HT-29 (cell line): ENCODE results near the gene PRR19. TPM values are rescaled to one million over a fixed set of nuclear protein-coding genes. Genes with fewer than 3 reads are reported as not detected.

ENCODE experiments used
- DNase-seq: peaks from one replicate; pipeline ENCODE4 v3.0.0-alpha.2; 2015; ENCODE audit warnings: low spot score
- total RNA-seq: library from RNA; depleted of rRNA; stranded (reverse); fragments of >200 nt; shearing (Covaris generic); gene quantifications from 2 replicates; pipeline ENCODE4 v1.2.3, GENCODE V29; 2014

Gene PRR19
- total RNA-seq, 1 experiment from 2014 or later = 4.7 TPM

DNA sequence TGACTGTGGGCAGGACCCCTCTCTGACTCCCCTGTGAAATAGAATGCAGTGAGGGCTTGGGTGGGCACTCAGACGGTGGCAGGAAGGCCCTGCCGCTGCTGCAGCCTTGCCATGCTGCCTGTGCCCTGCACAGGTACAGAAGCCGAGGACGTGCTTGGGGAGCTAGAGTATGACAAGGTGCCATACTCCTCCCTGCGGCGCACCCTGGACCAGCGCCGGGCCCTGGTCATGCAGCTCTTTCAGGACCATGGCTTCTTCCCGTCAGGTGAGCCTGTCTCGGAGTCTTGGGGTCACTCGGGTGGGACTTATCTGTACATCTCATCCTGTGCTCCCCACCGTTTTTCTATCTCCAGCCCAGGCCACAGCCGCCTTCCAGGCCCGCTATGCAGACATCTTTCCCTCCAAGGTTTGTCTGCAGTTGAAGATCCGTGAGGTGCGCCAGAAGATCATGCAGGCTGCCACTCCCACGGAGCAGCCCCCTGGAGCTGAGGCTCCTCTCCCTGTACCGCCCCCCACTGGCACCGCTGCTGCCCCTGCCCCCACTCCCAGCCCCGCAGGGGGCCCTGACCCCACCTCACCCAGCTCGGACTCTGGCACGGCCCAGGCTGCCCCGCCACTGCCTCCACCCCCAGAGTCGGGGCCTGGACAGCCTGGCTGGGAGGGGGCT, 7.3 kb upstream of the PRR19 start:
- DNase-seq = no peak

DNA sequence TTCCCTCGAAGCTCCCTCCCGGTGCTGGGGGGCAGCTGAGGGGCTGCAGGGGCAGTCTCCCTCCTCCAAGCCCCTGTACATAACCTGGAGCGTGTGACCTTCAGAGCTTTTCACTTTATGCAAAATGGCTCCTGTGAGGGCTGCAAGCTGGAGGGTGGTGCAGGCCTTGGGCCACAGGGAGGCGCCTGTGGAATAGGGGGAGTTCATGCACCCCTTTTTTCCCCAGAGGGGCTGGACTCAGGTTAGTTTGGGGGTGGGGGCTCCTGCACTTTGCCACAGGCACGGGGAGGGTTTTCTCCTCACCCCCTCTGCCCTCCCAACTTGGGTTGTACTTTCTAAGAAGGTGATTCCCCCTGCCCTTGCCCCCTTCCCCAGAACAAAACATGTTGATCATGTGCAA, 6.6 kb upstream of the PRR19 start:
- no peak for DNase-seq

DNA sequence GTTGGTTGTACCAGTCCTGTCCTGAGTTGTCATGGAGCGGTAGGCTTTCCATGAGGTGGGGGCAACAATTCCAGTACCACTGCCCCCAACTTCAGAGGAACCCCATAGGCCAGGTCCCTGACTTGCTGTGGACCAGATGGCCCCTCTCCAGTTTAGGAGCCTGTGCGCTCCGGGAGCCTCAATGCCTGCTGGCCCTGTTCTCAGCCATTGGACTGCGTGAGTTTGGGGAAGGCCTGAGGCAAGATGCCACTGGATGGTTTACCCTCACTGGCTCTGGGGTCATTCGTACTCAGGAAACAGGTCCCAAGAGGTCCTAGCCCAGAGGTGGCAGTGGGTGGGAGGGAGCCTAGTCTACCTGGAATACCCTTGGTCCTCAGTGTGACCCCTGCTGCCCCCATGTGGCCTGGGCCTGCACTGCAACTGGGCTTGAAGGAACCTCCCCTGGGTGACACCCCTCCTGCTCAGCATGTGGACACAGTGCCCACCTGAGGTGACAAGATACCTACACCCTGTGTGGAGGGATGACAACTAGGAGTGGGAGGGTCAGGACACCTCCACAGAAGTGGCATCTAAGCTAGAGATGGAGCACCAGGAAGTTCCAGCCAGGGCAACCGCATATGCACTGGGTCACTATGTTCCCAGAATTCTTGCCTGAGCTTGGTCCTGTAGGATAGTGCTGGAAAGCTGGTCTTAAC, 6.0 kb upstream of the PRR19 start:
- DNase-seq = peak; percentile 96

DNA sequence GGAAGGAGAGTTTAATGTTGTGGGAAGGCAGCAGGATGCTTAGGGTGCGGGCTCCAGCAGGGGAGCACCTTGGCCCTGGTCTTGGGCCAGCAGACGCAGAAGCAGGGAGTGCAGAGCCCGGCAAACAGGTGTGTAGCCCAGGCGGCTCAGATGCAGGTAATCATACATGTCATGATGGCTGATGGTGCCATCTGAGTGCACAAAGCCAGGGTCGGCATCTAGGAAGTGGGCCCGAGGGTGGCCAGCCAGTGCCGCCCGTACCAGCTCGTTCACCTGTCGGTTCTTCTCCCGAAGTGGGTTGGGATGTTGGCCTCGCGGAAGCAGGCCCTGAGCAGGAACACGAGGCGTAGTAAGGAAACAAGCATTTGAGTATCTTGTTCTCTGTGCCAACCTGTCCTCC, 4.9 kb upstream of the PRR19 start:
- DNase-seq = no peak

DNA sequence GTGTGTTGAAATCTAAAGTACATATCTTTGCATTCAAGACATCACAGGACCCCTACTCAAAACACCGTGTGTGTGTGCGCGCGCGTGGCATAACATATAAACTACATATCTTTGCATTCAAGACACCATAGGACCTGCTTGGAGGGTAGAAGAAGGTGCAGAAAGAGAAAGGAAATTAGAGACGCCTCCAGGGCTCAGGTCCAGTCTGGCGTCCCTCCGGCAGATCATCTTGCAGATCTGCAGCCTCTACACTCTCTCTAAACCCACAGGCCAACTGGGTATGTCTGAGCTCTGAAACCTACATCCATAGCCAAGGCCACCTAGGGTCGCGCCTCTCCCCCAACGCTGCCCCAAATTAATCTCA, 1.2 kb downstream of the PRR19 start:
- DNase-seq = no peak

DNA sequence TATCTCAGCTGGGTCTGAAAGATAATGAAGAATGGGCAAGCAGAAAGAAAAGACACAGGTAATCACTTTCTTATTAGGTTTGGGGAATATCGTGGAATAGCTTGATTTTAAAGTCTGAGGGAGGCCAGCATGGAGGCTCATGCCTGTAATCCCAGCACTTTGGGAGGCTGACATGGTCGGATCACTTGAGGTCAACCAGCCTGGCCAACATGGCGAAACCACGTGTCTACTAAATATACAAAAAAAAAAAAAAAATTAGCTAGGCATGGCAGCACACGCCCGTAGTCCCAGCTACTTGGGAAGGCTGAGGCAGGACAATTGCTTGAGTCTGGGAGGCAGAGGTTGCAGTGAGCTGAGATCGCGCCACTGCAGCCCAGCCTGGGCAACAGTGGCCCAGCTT, 1.9 kb downstream of the PRR19 start:
- no peak for DNase-seq

DNA sequence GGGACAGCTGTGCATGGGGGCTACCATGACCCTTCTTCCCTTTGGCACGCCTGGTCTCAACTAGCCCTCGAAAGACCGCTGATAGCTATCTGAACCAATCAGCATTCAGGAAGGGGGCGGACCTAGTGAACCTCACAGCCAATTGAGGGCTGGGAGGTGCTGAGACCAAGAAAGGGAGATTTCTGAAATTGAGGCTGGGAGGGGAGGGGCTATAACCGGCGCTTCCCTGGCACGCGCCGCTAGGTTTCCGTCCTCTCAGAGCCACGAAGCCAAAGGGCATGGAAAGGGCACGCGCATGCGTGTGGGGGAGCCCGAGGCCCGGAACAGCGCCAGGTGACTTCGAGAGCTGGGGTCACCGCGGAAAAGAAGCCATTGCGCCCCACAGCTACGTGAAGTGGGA, 4.7 kb downstream of the PRR19 start:
- no peak for DNase-seq

DNA sequence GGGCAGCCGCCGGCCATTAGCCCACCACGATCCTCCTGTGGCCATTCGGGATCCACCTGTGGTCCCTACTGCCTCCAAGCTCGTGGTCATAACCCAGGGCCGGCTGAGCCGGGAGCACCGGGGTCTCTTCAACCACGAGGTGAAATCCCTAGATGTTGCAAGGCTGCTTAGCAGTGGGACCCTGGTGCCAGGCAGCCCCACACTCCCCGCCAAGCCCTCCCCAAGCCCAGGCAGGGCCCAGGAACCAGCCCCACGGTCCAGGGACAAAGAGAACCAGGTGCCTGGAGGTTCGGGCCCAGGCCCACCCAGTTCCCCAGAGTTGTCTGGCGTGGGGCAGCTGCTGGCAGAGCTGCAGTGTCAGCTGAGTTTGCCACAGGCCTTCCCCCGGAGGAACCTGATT, 7.8 kb downstream of the PRR19 start:
- no peak for DNase-seq

DNA sequence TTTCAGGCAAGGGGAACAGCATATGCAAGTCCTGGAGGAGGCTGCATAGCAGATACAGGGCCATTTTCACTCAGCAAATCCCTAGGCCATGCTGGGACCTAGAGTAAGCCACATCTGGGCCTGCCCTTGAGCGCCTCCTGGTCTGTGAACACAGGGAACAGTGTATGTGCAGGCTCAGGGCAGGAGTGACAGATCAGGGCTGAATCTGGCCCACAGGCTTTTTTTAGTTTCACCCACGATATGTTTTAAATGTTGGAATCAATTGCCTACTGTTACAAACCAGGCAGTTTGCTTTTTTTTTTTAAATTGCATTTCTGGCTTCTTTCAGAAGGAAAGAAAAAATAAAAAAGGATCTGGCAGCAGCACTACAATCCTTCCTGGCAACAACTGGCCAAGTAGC, 9.7 kb downstream of the PRR19 start:
- DNase-seq = peak; percentile 53

DNA sequence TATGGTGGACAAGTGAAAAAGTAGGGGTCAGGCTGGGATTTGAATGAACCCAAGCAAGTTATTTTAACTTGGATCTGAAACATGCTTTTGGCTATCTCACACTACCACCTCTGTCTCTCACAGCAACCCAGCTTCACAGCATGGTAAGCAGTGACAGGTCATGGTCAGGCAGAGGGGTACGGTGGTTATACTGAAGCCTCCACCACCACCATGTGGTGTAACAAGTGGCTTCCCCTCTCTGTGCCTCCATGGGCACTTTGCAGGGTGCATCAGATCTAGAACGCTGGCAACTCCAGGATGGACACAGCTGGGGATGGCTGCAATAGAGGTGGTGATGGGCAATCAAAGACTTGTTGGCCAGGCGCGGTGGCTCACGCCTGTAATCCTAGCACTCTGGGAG, 10.4 kb downstream of the PRR19 start:
- no peak for DNase-seq

DNA sequence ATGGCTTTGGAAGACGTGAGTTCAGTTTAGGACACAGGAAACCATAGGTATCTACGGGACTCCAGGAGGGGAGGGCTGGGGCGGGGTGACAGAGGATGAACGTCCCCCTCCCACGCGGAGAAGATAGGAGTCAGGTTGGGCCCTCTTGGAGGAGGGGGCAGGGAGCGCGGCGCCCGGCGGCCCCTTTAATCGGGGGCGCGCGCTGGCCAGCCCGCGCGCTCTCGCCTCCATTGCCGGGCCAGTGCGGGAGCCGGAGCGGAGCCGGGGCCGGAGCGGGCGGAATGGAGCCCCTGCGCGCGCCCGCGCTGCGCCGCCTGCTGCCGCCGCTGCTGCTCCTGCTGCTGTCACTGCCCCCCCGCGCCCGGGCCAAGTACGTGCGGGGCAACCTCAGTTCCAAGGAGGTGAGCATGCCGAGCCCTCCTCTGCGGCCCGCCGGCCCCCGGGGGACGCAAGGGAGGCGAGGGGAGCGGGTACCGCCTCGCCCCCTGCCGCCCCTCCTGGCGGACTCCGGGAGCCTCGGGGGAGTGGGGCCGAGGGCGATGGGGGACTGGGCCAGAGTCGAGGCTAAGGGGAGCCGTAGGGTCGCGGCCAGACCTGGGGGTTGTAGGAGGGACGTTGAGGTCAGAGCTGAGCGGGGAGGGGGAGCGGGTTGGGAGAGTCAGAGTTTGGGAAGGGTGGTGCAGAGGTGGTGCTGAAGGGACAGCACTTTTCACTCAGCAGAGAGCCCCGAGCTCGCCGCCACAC, 11.3 kb downstream of the PRR19 start, which contains the start of gene TMEM145:
TSS of gene TMEM145 (plus strand) at position 214 of the 744 bp plus-strand sequence. CDS start at position 282, 68 bp downstream.
- peak; percentile 75 for DNase-seq

DNA sequence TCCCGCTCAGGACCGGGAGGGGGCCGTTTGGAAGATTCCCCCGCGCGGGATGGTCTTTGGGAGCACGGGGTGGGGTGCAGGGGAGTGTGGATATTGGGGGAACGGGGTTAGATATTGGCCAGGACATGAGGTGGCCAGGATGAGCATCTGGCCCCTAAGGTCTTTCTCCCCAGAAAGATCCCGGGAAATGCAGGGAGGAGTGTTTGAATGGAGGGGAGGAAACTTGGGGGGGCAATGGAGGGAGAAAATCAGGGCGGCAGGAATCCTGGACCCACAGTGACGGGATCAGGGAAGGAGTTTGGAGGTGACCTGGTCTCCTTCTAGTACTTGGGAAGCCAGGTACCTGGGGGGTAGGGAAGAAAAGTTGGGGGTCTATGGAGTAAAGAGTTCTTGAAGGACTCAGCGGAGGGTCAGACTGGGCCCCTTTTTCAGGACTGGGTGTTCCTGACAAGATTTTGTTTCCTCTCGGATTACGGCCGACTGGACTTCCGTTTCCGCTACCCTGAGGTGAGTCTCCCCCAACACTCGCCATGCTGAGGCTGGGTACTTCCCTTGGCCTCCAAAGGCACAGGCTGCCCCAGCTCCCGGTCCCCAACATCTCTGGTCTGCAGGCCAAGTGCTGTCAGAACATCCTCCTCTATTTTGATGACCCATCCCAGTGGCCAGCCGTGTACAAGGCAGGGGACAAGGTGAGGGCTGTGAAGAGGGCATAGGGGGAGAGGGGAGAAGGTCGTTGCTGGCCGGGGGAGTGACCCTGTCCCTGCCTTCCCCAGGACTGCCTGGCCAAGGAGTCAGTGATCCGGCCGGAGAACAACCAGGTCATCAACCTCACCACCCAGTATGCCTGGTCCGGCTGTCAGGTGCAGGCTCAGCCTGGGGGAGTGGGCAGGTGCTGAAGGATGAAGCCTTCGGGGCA, 12.2 kb downstream of the PRR19 start:
- no peak for DNase-seq

DNA sequence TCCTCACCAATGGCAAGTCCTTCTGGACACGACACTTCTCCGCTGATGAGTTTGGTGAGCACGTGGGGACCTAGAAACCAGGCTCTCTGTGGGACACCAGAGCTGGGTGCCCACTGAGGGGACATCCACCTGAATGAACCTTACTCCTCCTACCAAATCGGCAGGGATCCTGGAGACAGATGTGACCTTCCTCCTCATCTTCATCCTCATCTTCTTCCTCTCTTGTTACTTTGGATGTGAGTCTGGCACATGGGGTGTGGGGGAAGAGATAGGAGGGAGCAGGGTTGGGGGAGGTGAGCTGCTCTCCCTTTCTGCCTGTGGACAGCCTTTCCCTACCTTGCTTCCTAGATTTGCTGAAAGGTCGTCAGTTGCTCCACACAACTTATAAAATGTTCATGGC, 13.1 kb downstream of the PRR19 start:
- DNase-seq = no peak

DNA sequence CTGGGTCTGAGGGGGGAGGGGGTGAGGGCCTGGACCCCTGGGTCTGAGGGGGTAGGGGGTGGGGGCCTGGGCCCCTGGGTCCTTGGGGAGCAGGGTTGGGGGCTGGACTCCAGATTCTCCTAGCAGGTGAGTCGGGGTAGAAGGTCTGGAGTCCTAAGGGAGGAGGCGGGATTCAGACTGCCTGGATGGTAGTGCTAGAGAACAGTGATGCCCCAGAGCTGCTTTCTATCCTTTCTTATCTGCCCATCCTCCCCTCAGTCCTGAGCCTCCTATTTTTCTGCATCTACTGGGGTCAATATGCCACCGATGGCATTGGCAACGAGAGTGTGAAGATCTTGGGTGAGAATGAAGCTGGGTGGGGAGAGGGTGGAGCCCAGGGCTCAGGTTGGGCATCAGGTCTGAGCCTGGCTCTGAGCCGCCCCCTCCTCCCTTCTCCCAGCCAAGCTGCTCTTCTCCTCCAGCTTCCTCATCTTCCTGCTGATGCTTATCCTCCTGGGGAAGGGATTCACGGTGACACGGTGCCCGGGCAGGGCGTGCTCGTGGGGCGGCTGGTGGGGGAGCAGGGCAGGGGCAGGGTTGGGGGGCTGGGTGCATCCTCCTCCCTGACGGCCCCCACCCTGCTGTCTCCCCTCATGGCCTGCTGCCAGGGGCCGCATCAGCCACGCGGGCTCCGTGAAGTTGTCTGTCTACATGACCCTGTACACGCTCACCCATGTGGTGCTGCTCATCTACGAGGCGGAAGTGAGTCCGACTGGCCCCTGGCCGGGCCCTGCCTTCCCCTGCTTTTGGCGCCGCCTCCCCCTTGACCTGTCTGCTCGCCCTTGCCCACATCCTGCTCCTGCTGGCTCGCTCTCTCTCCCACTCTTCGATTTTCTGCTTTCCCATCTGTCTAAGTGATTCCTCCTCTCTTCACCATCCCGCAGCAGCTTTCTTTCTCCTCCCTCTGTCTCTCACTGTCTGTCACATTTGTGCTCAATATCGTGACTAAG, 14.6 kb downstream of the PRR19 start:
- peak; percentile 77 for DNase-seq

DNA sequence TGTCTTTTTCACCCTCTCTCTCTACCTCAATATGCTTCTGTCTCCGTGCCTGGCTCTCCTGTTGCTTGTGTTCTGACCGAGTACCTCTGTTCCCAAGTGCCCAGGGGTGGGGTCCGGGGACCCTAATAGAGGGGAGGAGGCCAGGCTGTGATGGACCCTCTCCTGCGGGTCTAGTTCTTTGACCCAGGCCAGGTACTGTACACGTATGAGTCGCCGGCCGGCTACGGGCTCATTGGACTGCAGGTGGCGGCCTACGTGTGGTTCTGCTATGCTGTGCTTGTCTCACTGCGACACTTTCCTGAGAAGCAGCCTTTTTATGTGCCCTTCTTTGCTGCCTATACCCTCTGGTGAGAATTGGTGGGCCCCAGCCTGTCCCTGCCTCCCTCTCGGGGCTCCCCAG, 15.6 kb downstream of the PRR19 start:
- no peak for DNase-seq

DNA sequence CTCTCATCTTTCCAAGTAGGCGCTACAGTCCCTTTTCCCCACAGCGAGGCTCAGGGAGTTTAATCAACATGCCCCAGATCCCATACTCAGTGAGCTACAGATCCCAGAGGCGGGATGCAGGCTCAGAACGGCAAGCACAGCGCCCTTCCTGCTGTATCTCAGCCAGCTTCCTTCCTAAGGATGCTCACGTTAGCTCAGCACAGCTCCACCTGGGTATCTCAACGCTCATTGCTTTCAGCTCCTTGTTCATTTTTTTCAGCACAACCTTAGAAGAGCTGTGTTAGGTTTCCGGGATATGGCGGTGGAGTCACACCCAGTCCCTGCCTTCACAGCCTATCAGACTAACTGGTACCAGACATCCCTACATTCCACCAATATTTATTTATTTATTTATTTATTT, 20.4 kb downstream of the PRR19 start:
- no peak for DNase-seq

DNA sequence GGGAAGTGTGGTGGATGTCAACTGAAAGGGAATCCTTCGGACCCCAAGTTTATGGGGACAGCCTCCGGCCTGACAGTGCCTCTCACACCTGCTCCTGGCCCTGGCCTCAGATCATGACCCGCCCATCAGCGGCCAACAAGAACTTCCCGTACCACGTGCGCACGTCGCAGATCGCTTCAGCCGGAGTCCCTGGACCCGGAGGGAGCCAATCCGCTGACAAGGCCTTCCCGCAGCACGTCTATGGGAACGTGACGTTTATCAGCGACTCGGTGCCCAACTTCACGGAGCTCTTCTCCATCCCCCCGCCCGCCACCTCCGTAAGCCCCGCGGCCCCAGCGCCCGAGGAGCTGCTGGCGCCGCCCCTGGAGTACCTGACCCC, 21.5 kb downstream of the PRR19 start:
- no peak for DNase-seq

DNA sequence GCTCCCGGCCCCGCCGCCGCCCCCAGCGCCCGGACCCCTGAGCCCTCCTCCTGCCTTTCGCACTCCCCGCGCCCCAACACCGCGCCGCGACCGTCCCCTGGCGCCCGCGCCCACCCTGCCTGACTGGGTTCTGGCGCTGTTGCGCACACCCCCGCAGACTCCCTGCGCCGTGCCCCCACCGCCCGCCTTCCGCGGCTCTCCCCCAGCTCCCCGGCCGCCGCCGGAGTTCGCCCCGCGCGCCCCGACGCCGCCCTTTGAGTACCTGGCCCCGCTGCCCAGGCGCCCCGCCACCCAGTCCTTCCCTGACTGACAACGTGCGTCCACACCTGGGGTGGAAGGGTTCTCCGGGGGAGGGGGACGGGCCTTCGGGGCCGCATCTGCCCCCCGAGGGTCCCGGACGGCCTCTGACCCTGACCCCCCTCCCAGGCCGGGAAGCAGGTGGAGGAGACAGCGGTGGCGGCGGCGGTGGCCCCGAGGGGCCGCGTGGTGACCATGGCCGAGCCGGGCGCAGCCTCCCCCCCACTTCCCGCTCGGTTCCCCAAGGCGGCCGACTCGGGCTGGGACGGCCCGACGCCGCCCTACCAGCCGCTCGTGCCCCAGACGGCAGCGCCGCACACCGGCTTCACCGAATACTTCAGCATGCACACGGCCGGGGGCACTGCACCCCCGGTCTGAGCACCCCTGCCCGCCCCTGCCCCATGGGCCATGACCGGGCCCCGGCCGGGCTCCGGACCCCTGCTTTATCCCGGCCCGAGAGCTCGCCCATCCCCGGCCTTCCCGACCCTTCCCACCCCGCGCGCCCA, 22.1 kb downstream of the PRR19 start:
- DNase-seq = no peak

DNA sequence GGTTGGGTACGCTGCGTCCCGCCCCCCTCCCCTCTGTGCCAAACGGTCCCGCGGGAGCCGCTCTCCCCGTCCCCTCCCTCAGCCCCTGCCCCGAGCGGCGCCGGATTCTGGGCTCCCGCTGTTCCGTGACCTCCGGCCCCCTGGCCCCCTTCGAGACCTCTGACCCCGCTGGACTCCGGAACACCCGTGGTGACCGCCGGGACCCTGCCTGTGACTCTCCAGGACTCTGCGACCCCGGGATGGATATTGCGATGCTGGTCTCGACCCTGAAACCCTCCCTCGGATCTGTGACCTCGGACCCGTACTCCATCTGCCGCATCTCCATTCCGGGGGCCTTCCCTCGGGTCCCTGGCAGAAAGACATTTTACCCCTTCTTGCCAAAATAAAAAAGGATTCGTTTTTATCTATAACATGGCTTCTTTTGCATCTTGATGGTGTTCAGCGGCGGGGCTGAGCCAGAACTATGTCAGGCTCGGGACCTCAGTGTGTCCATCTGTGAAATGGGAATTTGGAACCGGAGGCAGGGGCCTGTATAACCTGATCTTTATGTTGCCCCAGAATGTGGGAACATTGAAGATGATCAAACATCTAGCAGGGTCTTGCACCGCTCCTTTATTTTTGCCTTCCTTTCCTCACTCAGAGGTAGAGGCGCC, 22.8 kb downstream of the PRR19 start:
- no peak for DNase-seq
